K562 treated with DMSO at 1 percent for 48 hours (cell line): ENCODE results near the gene CCDC28A. TPM values are rescaled to one million over a fixed set of nuclear protein-coding genes. Genes with fewer than 3 reads are reported as not detected.

Source experiments
- total RNA-seq: library from RNA; unstranded; fragments of 300-600 nt; gene quantifications from 2 replicates; pipeline ENCODE4 v1.2.3, GENCODE V29; 2022; ENCODE audit warnings: low replicate concordance; ENCODE audit errors: extremely low read depth

The CCDC28A gene
- not detected in 2 replicates for total RNA-seq

GRCh38 chr6:138773177-138774091, at the start of gene CCDC28A:
TSS of gene CCDC28A (plus strand) at chr6:138773769. CDS start at chr6:138776121, 2,352 bp downstream.

GRCh38 chr6:138795809-138796603, 22.4 kb downstream of the CCDC28A start, which contains the start of gene ECT2L:
TSS of gene ECT2L (plus strand) at chr6:138796087. CDS start at chr6:138813275, 17,188 bp downstream.

Other genes with a start within 250 kb of the CCDC28A start
- gene ECT2L, start 22.3 kb downstream of the CCDC28A start, total RNA-seq: not detected in 2 replicates
- not detected in 2 replicates for gene REPS1, start 214.5 kb downstream of the CCDC28A start, total RNA-seq